Esophagus (tissue), 2 donors: ENCODE data around the gene MARF1. TPM values are rescaled to one million over a fixed set of nuclear protein-coding genes. Genes with fewer than 3 reads are reported as not detected.
"Not testable (repeated sequence)": the region's sequence is repeated elsewhere in the genome, so short reads cannot be mapped to it uniquely, and the experiment has no call there.

ENCODE experiments used
- H3K27ac ChIP-seq, 2 donors: one replicate each; pipeline ENCODE4 v1.5.1; 2013; ENCODE audit warnings: low read depth in 2 of 2, mild to moderate bottlenecking in 2 of 2, inconsistent platforms in 1 of 2, low read length in 1 of 2, moderate library complexity in 1 of 2
- H3K27me3 ChIP-seq, 2 donors: one replicate each; pipeline ENCODE4 v1.6.1; 2013; ENCODE audit warnings: low read length in 2 of 2, control low read depth in 1 of 2, mild to moderate bottlenecking in 1 of 2; ENCODE audit not compliant: insufficient read depth in 2 of 2, control insufficient read depth in 1 of 2
- H3K36me3 ChIP-seq, 2 donors: one replicate each; pipeline ENCODE4 v1.6.1; 2013; ENCODE audit warnings: low read length in 1 of 2; ENCODE audit not compliant: control insufficient read depth in 2 of 2, insufficient read depth in 2 of 2
- H3K4me1 ChIP-seq, 2 donors: one replicate each; pipeline ENCODE4 v1.6.1; 2013; ENCODE audit warnings: low read length in 1 of 2; ENCODE audit not compliant: control insufficient read depth in 2 of 2, insufficient read depth in 2 of 2
- H3K4me3 ChIP-seq, 2 donors: one replicate each; pipeline ENCODE4 v1.5.1; 2013; ENCODE audit warnings: low read length in 2 of 2, mild to moderate bottlenecking in 2 of 2, low read depth in 1 of 2, moderate library complexity in 1 of 2
- H3K9me3 ChIP-seq, 2 donors: one replicate each; pipeline ENCODE4 v1.6.1; 2013; ENCODE audit warnings: mild to moderate bottlenecking in 2 of 2, low read depth in 1 of 2, low read length in 1 of 2, moderate library complexity in 1 of 2; ENCODE audit not compliant: control insufficient read depth in 2 of 2, insufficient read depth in 1 of 2
- WGBS, 2 donors: extraction: QIAGEN DNeasy Blood & Tissue Kit; methylation state at CpG; one replicate each; pipeline ENCODE4 v1.1.7; 2013; 5-methylcytosine and 5-hydroxymethylcytosine counted together
- polyA plus RNA-seq, 2 donors: library from polyadenylated mRNA; stranded (reverse); fragments of 200-250 nt; gene quantifications; one replicate each; pipeline ENCODE4 v1.2.3, GENCODE V29; 2013
- donor health status: healthy with polysubstance abuse.
- donor health status: Bipolar disorder and iron deficiency.

The MARF1 gene
- polyA plus RNA-seq, 2 donors: 9.9 to 10.3 TPM

- Histone ChIP-seq H3K4me1 (peaks cover 0 to 4% of the 10 kb centered on the region in 2 donors), H3K4me3 (no peak overlapping the region), H3K9me3 (no peaks in the 10 kb centered on the region), H3K36me3 (peaks cover 8 to 12% of the 10 kb centered on the region in 2 donors), H3K27ac (no peak overlapping the region), H3K27me3 (no peaks in the 10 kb centered on the region)
- 96 to 97% methylated on average over 7 of the region's 7 CpGs for WGBS, 2 donors
These were observed 31.6 kb upstream of the MARF1 start for GRCh38 chr16:15674571-15674970.

- Histone ChIP-seq H3K27me3 (no peaks in the 10 kb centered on the region), H3K27ac (peak overlapping the region; percentile 83 to 93), H3K4me3 (no peak overlapping the region), H3K36me3 (peaks cover 1 to 4% of the 10 kb centered on the region in 2 donors), H3K9me3 (no peaks in the 10 kb centered on the region), H3K4me1 (peaks cover 0 to 4% of the 10 kb centered on the region in 2 donors)
- WGBS, 2 donors: 11 to 33% methylated on average over 20 of the region's 20 CpGs
These were observed 29.7 kb upstream of the MARF1 start for GRCh38 chr16:15672514-15673167.

- H3K36me3 ChIP-seq, H3K9me3 ChIP-seq, H3K27me3 ChIP-seq, H3K4me1 ChIP-seq, H3K4me3 ChIP-seq: not testable (repeated sequence)
- 85 to 87% methylated on average over 10 of the region's 10 CpGs for WGBS, 2 donors
- peak overlapping the region; percentile 83 to 89 for H3K27ac ChIP-seq
These were observed 29.2 kb upstream of the MARF1 start for GRCh38 chr16:15672127-15672513.

GRCh38 chr16:15671530-15672117 lies 28.7 kb upstream of the MARF1 start:
- 90 to 91% methylated on average over 8 of the region's 8 CpGs for WGBS, 2 donors
- Histone ChIP-seq H3K27ac (peak overlapping the region; percentile 83 to 89), H3K4me1 (peaks cover 0 to 4% of the 10 kb centered on the region in 2 donors), H3K36me3 (peaks cover 3 to 4% of the 10 kb centered on the region in 2 donors), H3K27me3 (no peaks in the 10 kb centered on the region), H3K4me3 (no peak overlapping the region), H3K9me3 (no peaks in the 10 kb centered on the region)

GRCh38 chr16:15667091-15667742 lies 24.3 kb upstream of the MARF1 start:
- no peak overlapping the region for H3K27ac ChIP-seq
- no peaks in the 10 kb centered on the region for H3K9me3 ChIP-seq
- no peak overlapping the region for H3K4me3 ChIP-seq
- H3K4me1 ChIP-seq: no peaks in the 10 kb centered on the region
- WGBS, 2 donors: 90 to 91% methylated on average over 16 to 18 of the region's 18 CpGs
- peaks cover 3 to 10% of the 10 kb centered on the region in 2 donors for H3K36me3 ChIP-seq
- no peaks in the 10 kb centered on the region for H3K27me3 ChIP-seq

GRCh38 chr16:15665107-15665506 lies 22.2 kb upstream of the MARF1 start:
- no peak overlapping the region for H3K27ac ChIP-seq
- no peaks in the 10 kb centered on the region for H3K27me3 ChIP-seq
- peaks cover 3 to 10% of the 10 kb centered on the region in 2 donors for H3K36me3 ChIP-seq
- H3K4me3 ChIP-seq: no peak overlapping the region
- H3K4me1 ChIP-seq: no peaks in the 10 kb centered on the region
- no peaks in the 10 kb centered on the region for H3K9me3 ChIP-seq

GRCh38 chr16:15660203-15660601 lies 17.2 kb upstream of the MARF1 start:
- Histone ChIP-seq H3K27me3 (no peaks in the 10 kb centered on the region), H3K27ac (no peak overlapping the region), H3K36me3 (peaks cover 0 to 3% of the 10 kb centered on the region in 2 donors), H3K9me3 (no peaks in the 10 kb centered on the region), H3K4me1 (peaks cover 0 to 2% of the 10 kb centered on the region in 2 donors), H3K4me3 (no peak overlapping the region)
- WGBS, 2 donors: 90 to 93% methylated on average over 5 of the region's 5 CpGs

GRCh38 chr16:15658556-15658955 lies 15.6 kb upstream of the MARF1 start:
- Histone ChIP-seq H3K36me3 (no peaks in the 10 kb centered on the region), H3K4me1 (peaks cover 0 to 2% of the 10 kb centered on the region in 2 donors), H3K27ac (no peak overlapping the region), H3K27me3 (no peaks in the 10 kb centered on the region), H3K4me3 (no peak overlapping the region), H3K9me3 (no peaks in the 10 kb centered on the region)
- WGBS, 2 donors: 92% methylated on average over 5 of the region's 5 CpGs

GRCh38 chr16:15658149-15658548 lies 15.2 kb upstream of the MARF1 start:
- Histone ChIP-seq H3K4me1 (peaks cover 0 to 2% of the 10 kb centered on the region in 2 donors), H3K36me3 (no peaks in the 10 kb centered on the region), H3K27me3 (no peaks in the 10 kb centered on the region), H3K27ac (no peak overlapping the region), H3K4me3 (no peak overlapping the region), H3K9me3 (no peaks in the 10 kb centered on the region)
- WGBS, 2 donors: 86 to 91% methylated on average over 6 of the region's 6 CpGs
